HG03457 (cell line): ENCODE results near the gene PDZK1IP1.
"Not testable (repeated sequence)": the region's sequence is repeated elsewhere in the genome, so short reads cannot be mapped to it uniquely, and the experiment has no call there.

ENCODE experiments used
- ATAC-seq: cut with Tn5 transposase; IDR thresholded peaks from one replicate; pipeline ENCODE4 v1.9.1; 2021; ENCODE audit warnings: moderate number of reproducible peaks; ENCODE audit not compliant: unreplicated experiment

PDZK1IP1 gene

GRCh38 chr1:47181955-47182675 is 7.7 kb downstream of the PDZK1IP1 start:
- ATAC-seq: no peak

GRCh38 chr1:47181095-47181954 is 8.5 kb downstream of the PDZK1IP1 start:
- ATAC-seq: no peak

GRCh38 chr1:47180603-47181094 is 9.2 kb downstream of the PDZK1IP1 start:
- no peak for ATAC-seq

- ATAC-seq: no peak
Measured at GRCh38 chr1:47179988-47180563, 9.8 kb downstream of the PDZK1IP1 start.

- peak; percentile 78 for ATAC-seq
Measured at GRCh38 chr1:47179017-47179987, 10.5 kb downstream of the PDZK1IP1 start.

GRCh38 chr1:47178654-47179016 is 11.2 kb downstream of the PDZK1IP1 start:
- no peak for ATAC-seq

GRCh38 chr1:47178020-47178419 is 11.8 kb downstream of the PDZK1IP1 start:
- ATAC-seq: no peak

GRCh38 chr1:47175227-47175934 is 14.5 kb downstream of the PDZK1IP1 start:
- no peak for ATAC-seq

GRCh38 chr1:47174656-47175020 is 15.2 kb downstream of the PDZK1IP1 start:
- no peak for ATAC-seq

- no peak for ATAC-seq
Measured at GRCh38 chr1:47172782-47173181, 17.1 kb downstream of the PDZK1IP1 start.

- no peak for ATAC-seq
Measured at GRCh38 chr1:47164552-47164951, 25.3 kb downstream of the PDZK1IP1 start.

- no peak for ATAC-seq
Measured at GRCh38 chr1:47161298-47162040, 28.4 kb downstream of the PDZK1IP1 start.

GRCh38 chr1:47160716-47161115 is 29.1 kb downstream of the PDZK1IP1 start:
- no peak for ATAC-seq

- not testable (repeated sequence) for ATAC-seq
Measured at GRCh38 chr1:47157957-47158356, 31.9 kb downstream of the PDZK1IP1 start.

GRCh38 chr1:47156457-47156856 is 33.4 kb downstream of the PDZK1IP1 start:
- not testable (repeated sequence) for ATAC-seq

GRCh38 chr1:47149162-47149561 is 40.7 kb downstream of the PDZK1IP1 start:
- ATAC-seq: not testable (repeated sequence)

- no peak for ATAC-seq
Measured at GRCh38 chr1:47147047-47147785, 42.6 kb downstream of the PDZK1IP1 start.

GRCh38 chr1:47146495-47146894 is 43.3 kb downstream of the PDZK1IP1 start:
- ATAC-seq: not testable (repeated sequence)
